Stimulated activated CD4-positive, alpha-beta T cell treated with anti-CD3 and anti-CD28 coated beads, Interleukin-1b, Interleukin-23, amount 100 ng/mL, for 24 hours (primary cell): ENCODE measurements around the gene HRH3.
A peak's percentile ranks its signal among the peaks of the same experiment; 100 is the strongest.

Experiments used
- DNase-seq, 4 experiments: peaks; one replicate each; pipeline ENCODE4 v3.0.0-alpha.2; 2020; ENCODE audit warnings: low read depth in 4 of 4, low spot score in 1 of 4

The HRH3 gene

GRCh38 chr20:62219992-62220665 lies at the start of gene HRH3:
Gene HRH3 (minus strand): TSS chr20:62220278. CDS start chr20:62219970, 308 bp downstream.
- DNase-seq, result peak in 3 of 4 experiments; percentile 18 to 28 (median 21)

DNA sequence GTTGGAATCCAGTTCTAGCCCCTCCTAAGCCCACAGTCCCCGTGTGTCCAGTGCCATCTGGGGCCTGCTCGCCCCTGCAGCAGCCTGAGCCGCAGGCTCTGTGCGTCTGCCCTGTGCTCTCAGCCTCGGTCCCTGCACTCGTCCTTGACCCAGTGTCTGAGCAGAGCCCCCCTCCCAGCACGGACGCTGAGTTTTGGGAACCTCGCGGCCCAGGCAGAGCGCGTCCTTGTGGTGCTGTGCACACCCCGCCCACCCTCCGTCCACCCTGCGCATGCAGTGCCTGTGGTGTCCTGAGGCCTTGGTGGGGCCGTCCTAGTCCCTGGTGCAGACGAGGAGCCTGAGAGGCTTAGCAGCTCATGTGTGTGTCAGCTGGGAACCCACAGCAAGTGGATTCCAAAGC lies 49.8 kb upstream of the HRH3 start:
- DNase-seq, result no peak

- DNase-seq, result no peak
These were observed 49.3 kb upstream of the HRH3 start for GRCh38 chr20:62269378-62269777.

GRCh38 chr20:62268228-62268900 lies 48.3 kb upstream of the HRH3 start:
- DNase-seq, result no peak

GRCh38 chr20:62267543-62267942 lies 47.5 kb upstream of the HRH3 start:
- no peak for DNase-seq

DNA sequence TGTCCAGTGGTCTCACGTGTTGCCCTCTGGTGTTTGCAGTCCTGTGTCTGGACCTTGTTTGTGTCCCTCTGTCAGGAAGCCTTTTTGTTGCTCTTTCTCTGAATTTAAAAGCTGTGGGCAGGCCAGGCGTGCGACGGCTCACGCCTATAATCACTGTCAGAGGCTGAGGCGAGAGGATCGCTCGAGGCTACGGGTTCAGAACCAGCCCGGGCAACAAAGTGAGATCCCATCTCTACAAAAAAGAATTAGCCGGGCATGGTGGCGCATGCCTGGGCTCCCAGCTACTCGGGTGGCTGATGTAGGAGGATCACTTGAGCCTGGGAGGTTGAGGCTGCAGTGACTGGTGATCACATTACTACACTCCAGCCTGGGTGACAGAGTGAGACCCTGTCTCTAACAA lies 46.8 kb upstream of the HRH3 start:
- no peak for DNase-seq

- DNase-seq, result no peak
These were observed 46.3 kb upstream of the HRH3 start for GRCh38 chr20:62266340-62266739.

GRCh38 chr20:62265365-62265764 lies 45.3 kb upstream of the HRH3 start:
- DNase-seq, result no peak

GRCh38 chr20:62263396-62263795 lies 43.3 kb upstream of the HRH3 start:
- DNase-seq, result no peak

DNA sequence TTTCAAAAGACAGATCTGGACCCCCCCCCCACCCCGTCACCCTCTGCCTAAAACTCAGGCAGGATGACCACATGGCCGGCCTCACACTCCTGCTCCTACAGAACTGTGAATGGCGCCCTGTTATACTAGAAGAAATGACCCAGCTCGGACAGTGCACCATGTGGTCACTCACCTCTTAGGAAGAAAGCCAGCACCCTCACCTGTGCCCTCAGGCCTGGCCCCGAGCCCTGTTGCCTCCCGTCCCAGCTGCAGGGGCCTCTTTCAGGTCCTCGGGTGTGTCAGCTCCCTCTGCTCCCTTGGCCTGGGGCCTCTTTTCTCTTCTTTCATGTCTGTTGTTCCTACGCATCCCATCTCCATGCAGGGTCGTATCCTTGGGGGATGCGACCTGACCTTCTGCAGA lies 42.0 kb upstream of the HRH3 start:
- DNase-seq, result no peak

GRCh38 chr20:62259294-62259565 lies 39.2 kb upstream of the HRH3 start:
- no peak for DNase-seq

GRCh38 chr20:62258499-62259293 lies 38.6 kb upstream of the HRH3 start:
- no peak for DNase-seq

DNA sequence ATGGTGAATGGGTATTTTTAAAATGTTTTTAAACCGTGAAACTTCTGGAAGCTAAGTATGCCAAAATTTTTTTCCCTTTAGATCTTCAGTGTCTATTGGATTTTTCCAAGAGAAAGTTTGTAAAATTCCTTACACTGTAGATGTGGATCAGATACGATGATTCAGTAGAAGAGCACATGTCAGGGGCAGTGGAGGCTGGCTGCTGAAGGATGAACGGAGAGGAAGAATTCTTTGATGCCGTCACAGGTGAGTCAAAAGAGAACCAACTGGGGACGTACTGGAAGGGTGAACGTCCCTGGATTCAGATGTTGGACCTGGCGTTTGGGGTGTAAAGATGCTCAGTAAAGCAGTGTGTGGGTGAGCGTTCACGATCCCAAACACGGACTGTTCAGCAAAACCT lies 35.9 kb upstream of the HRH3 start:
- DNase-seq, result no peak

DNA sequence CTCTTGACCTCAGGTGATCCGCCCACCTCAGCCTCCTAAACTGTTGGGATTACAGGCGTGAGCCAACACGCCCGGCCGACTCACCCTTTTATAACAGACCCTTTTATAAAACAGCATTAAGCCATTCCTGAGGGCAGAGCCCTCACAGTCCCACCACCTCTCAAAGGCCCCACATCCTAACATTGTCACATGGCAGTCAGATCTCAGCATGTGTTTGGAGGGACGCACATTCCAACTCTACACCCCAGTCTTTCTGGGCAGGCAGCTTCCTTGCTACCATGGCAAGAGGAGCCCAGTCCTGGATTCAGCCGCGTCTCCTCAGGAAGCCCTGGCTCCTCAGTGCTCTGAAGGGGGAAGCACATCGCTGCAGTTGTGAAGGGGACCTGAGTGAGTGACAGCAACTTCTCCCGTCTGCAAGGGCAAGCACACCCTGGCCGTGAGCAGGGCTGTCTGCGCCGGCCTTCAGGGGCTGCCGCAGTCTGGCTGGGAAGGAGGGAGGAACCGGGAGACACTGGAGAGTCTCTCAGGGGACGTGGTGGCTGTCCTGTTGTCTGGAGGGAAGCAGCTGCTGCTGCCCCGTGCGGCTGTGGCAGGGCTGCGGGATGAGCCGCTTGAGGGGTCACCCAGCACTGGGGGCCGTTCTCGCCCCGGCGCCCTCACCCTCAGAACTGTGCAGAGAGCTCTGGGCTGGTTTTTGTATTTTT lies 34.1 kb upstream of the HRH3 start:
- DNase-seq, result no peak

DNA sequence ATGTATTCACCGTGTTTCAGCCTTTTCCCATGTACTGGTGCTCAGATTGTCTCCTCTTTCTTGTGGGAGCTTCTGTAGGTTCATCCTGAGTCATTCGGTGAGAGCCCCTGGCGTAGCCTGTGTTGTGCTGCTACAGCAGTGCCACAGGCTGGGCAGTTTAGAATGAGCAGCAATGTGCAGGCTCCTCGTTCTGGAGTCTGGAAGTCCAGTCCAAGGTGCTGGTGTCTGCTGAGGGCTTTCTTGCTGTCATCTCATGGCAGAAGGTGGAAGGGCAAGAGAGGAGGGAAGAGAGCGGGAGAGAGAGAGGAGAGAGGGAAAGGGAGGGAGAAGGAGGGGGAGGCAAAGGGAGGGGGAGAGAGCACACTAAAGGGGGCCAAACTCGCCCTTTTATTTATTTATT lies 33.3 kb upstream of the HRH3 start:
- no peak for DNase-seq

DNA sequence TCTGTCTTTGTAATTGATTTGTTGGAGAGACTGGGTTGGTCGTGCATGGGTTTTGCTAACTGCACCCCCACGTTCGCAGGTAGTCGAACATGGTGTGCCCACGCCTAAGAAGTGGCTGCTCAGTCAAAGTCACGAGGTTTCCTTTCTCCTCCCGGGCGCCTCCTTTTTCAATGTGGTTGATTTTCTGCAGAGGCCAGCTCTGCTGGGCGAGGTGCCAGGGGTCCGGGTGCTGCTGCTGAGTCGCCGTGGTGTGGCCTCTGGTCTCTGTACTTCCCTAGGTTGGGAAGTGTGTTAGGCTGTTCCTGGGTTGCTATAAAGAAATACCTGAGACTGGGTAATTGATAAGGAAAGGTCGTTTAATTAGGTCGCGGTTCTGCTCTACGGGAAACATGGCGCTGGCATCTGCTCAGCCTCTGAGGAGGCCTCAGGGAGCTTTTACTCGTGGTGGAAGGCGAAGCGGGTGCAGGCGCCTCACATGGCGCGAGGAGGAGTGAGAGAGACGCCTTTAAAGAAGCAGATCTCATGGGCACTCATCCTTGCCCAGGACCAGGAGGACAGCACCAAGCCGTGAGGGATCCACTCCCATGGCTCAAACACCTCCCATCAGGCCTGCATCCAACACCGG lies 32.4 kb upstream of the HRH3 start:
- DNase-seq, result no peak

DNA sequence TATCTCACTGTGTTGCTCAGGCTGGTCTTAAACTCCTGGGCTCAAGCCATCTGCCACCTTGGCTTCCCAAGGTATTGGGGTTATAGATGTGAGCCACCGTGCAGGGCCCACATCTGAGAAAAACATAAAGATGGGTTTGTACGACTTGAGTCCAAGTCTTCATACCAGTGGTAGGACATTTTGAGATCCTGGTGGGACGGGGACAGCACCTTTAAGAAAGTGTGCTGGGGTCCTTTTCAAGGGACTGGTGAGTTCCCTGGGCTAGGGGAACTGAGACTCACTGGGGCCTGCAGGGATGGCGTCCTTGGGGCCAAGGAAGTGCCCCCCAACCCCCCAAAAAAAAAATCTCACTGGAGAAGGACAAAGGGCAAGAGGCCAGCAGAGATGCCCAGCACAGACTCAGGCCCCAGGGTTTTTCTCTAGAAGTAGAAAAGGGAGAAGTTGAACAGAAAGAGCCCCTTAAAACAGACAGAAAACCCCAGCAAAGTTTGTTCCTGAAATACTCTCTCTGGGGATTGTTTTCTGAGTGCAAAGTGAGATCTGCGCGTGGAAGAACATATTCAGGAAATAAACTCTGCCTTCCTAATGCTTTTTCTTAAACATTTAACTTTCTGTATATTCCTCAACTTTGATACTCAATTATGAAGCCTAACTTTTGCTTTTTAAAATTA lies 28.9 kb upstream of the HRH3 start:
- DNase-seq, result no peak

DNA sequence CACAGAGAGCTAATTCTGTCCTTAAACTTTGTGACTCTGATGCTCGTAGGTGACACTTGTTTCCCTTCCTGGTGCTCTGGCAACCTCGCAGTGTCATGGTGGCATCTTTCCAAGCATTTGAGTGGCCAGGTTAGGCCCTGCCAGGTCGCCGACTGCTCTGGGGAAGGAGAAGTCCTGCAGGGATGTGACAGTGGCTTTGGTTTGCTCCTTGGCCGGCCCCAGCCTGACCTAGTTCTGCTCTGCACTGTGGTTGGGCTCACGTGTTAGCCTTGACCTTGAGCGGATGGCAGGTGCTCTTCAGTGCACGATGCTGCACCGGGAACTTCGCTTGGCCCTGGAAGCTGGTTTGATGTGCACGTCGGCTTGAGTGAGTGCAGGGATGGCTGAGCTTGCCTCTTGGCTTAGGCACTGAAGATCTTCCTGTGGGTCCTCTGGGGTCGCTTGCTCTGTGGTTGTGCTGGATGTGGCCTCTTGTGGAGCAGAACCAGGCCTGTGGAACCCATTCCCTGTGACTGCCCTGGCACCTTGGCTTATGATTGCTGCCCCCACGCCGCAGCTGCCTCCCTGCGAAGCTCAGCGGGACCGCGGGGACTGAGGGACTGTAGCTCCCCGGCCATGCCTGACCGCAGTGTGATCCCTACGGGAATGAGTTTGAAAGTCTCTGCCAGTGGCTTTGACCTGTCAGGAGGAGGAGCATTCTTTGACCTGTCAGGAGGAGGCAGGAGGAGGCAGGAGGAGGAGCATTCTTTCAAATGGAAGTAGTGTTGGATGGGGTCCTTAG lies 27.0 kb upstream of the HRH3 start:
- no peak for DNase-seq

- no peak for DNase-seq
These were observed 26.4 kb upstream of the HRH3 start for GRCh38 chr20:62246431-62246830.

- no peak for DNase-seq
These were observed 25.8 kb upstream of the HRH3 start for GRCh38 chr20:62245911-62246280.
